Renal cortical epithelial cell (primary cell): ENCODE results near the gene COG2. TPM values are rescaled to one million over a fixed set of nuclear protein-coding genes. Genes with fewer than 3 reads are reported as not detected.
"Not testable (repeated sequence)": the region's sequence is repeated elsewhere in the genome, so short reads cannot be mapped to it uniquely, and the experiment has no call there.

Source experiments
- DNase-seq: peaks from one replicate; pipeline ENCODE4 v3.0.0-alpha.2; 2011; ENCODE audit warnings: low read depth
- total RNA-seq: library from RNA; depleted of rRNA; stranded (reverse); fragments of >200 nt; gene quantifications from 2 replicates; pipeline ENCODE4 v1.2.3, GENCODE V29; 2014

The COG2 gene
- total RNA-seq, 1 donor from 2014 or later, result 39.4 TPM

GRCh38 chr1:230624097-230624713, 18.1 kb upstream of the COG2 start:
- DNase-seq, result no peak

DNA sequence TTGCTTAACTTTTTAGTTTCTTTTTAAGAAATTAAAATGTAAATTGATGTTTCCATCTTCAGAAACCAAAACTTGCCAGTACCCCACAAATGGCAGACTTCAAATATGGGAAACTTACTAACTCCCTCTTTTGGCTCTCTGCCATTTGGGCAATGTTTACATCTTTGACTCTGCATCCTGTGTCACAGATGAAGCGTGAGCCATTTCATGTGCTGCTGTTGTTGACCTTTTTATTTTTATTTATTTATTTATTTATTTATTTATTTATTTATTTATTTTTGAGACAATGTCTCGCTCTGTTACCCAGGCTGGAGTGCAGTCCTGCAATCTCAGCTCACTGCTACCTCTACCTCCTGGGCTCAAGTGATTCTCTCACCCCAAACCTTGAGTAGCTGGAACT, 16.0 kb upstream of the COG2 start:
- no peak for DNase-seq

GRCh38 chr1:230627767-230628166, 14.5 kb upstream of the COG2 start:
- DNase-seq, result no peak

- DNase-seq, result no peak
Measured at GRCh38 chr1:230629511-230629910, 12.8 kb upstream of the COG2 start.

DNA sequence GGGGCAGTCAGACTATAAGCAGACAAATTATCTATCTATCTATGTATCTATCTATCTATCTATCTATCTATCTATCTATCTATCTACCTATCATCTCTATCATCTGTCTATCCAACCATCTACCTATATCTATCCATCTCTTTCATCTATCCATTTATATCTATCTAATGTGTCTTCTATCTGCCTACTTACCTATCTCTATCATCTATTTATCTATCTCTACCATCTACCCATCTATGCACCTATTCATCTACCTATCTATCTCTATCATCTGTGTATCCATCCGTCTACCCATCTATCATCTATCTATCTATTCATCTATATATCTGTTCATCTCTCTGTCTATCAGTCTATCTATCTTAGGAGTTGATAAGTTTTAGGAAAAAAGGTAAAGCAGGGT, 10.8 kb upstream of the COG2 start:
- no peak for DNase-seq

DNA sequence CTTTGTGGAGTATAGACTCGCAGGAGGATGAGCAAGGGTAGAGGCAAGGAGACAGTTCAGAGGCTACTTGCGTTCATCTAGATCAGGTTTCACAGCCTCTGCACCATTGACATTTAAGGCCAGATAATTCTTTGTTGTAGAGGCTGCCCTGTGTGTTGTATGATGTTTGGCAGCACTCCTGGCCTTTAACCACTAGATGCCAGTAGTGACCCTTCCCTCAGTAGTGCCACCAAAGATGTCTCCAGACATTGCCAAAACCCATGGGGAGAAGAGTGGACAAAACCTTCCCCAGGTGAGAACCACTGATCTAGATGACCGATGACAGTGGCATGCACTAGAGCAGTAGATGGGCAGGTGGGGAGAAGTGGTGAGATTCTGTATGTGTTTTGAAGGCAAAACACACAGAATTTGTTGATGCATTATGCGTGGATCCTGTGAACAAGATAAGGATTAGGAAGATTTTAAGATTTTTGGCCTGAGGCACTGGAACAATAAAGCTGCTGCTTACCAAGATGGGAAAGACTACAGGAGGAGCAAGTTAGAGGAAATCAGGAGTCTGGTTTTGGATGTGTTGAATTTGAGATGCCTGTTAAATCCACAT, 9.9 kb upstream of the COG2 start:
- peak; percentile 45 for DNase-seq

DNA sequence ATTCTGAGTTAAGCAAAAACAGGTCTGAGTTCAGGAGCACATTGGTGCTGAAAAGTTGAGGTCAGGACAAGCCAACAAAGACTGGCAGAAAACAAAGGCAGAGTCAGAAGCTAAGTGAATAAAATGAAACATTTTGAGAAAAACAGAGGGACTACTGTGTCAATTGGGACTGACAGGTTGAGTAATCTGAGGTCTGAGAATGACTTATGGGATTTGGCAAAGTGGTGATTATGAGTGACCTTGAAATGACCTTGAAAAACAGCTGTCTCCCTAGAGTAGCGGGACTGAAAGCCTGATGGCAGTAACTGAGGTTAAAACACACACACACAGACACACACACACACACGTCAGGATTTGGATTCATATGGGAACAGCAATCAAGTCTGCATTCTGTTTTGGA, 8.8 kb upstream of the COG2 start:
- DNase-seq, result no peak

DNA sequence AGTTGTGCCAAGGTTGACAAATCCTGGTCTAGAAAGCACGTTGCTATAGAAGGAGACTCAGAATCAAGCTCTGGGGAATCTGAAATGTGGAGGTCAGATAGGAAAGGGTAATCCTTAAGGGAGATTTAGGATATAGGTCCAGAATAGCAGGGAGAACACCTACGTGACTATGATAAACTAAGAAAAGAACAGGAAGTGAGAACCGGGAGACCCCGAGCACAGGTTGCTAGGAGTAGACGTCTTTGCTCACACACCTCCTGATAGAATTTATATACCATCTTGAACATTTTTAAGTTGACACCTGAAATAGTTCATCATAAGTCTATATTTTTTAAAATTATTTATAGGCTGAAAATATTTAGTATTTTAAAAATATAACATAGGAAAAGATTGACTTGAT, 7.9 kb upstream of the COG2 start:
- no peak for DNase-seq

GRCh38 chr1:230636575-230637148, 5.6 kb upstream of the COG2 start:
- no peak for DNase-seq

DNA sequence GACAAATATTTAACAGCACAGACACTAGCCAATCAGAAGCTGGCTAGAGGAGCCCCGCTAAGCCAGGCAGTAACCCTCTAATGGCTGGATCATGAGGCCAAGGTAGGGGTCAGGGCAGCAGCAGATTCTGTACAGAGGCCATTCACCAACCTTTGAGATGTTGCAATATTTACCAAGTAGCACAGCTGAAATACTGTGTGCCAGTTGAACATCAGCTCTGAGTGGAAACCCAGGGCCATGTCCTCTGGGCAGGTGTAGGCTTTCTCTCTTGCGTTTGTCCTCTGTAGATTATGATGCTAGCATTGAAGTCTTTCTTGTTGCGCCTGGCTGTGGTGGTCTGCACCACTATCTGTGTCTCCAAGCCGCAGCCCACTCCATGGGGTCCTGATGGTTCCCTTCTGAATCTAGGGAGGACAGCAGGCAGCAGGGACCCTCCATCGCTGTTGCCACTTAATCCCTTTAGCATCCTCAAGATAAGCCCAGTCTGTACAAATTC, 2.5 kb upstream of the COG2 start:
- peak; percentile 16 for DNase-seq

DNA sequence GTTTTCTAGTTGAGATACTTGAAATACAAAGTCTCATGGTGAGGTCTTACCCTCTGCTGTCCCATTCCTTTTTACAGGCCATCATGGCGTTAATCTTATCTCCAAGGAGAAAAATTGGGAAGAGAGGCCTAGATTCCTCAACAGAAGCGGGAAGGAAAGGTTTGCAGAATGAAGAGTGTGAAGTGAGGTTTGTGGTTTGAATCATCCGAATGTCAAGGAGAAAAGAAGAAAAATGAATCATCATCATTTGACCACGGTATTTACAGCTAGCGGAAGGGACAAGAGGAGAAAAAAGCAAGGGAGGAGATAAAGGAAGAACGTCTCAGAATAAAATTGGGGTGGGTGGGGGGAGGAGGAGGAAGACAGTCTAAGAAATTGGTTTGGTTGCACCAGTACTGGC, 935 bp upstream of the COG2 start:
- peak; percentile 31 for DNase-seq

- DNase-seq, result no peak
Measured at GRCh38 chr1:230641900-230642262, 400 bp upstream of the COG2 start.

- peak; percentile 35 for DNase-seq
Measured at GRCh38 chr1:230643908-230644307, 1.6 kb downstream of the COG2 start.

DNA sequence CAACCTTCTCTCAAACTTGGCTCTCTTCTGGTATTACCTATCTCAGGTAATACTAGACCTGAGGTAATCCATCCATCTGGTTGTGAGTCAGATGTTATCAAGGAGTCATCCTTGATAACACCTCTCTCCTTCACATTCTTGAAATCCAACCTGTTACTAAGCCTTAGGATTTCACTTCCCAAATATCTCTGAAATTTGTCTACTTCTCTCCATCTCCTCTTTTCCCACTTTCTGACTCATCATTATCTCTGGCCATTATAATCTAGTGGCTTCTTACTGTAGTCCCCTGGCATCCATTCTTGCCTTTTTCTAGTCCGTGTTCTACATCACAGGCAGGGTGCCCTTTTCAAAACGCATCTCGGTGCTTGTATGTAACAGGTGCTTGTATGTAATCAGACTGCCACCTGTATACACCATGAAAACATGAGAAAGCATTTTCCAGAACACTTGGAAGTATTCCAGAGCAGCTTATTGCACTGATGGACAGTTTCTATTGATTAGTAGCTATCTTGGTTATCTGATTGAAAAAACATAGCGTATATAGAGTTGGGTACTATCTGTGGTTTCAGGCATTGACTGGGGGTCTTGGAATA, 4.5 kb downstream of the COG2 start:
- DNase-seq, result no peak

GRCh38 chr1:230647321-230647720, 5.0 kb downstream of the COG2 start:
- no peak for DNase-seq

DNA sequence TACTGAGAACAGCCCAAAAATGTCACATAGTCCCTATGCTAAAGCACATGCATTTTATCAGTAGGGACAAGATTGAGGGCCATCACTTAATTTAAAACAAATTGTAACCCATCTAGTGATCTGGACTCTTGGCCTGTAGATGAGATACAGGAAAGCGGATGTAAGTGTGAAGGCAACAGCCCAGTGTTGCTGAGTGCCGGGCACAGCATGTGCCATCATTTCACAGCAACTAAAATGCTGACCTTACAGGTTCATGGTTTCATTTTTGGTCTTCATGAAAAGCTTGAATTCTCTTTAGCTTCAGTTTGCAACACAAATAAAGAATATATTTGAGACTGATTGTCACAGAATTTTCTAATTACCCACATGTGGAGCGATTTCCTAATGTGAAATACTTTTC, 5.8 kb downstream of the COG2 start:
- no peak for DNase-seq

- no peak for DNase-seq
Measured at GRCh38 chr1:230650300-230650699, 8.0 kb downstream of the COG2 start.

- DNase-seq, result no peak
Measured at GRCh38 chr1:230651235-230651634, 9.0 kb downstream of the COG2 start.

DNA sequence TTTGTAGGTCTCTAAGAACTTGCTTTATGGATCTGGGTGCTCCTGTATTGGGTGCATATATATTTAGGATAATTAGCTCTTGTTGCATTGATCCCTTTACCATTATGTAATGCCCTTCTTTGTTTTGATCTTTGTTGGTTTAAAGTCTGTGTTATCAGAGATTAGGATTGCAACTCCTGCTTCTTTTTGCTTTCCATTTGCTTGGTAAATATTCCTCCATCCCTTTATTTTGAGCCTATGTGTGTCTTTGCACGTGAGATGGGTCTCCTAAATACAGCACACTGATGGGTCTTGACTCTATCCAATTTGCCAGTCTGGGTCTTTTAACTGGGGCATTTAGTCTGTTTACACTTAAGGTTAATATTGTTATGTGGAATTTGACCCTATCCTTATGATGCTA, 14.4 kb downstream of the COG2 start:
- DNase-seq, result not testable (repeated sequence)

DNA sequence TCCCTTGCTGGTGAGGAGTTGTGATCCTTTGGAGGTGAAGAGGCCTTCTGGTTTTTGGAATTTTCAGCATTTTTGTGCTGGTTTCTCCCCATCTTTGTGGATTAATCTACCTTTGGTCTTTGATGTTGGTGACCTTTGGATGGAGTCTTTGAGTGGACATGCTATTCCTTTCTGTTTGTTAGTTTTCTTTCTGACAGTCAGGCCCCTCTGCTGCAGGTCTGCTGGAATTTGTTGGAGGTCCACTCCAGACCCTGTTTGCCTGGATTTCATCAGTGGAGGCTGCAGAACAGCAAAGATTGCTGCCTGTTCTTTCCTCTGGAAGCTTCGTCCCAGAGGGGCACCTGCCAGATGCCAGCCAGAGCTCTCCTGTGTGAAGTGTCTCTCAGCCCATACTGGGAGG, 15.8 kb downstream of the COG2 start:
- DNase-seq, result not testable (repeated sequence)

- DNase-seq, result no peak
Measured at GRCh38 chr1:230658691-230659090, 16.4 kb downstream of the COG2 start.

DNA sequence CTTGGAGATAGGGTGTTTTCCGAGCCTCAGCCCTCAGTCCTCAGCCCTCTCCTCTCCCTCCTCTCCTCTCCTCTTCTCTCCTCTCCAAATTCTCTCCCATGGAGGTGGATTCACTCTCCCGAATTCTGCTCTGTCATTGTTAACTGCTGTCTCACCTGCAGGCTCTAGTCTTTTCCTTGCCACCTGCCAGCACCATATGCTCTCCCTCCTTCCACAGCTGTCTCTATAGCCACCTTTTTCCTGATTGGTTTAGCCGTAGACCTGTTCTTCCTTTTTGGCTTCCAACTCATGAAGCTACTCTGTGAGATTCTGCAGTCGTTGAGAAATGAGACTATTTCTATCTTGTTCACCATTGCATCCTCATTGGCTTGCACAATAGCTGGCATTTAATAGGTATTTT, 19.7 kb downstream of the COG2 start:
- DNase-seq, result no peak

DNA sequence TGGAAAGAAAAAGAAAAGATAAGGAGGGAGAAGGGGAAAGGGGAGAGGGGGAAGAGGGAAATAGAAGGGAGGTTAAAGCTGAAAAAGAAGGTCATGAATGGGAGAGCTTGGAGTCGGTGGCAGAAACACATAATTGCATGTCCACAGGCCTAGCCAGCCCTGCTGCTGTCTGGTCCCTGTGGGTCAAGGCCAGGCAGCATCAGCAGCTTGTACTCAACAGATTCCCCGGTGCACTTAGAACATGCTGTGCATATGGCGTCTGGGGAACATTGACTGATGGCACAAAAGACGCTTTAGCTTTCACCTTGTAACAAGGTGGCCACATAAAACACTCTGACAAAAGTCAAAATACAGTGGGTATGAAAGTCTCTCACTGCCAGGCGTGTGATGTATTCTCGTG, 25.9 kb downstream of the COG2 start:
- no peak for DNase-seq
